ENCODE measurements around the gene TBC1D22A.

TBC1D22A gene

GRCh38 chr22:47073075-47073474 lies 310.6 kb downstream of the TBC1D22A start:
- Histone ChIP-seq H3K27me3 (ENCODE audit: insufficient read depth, low read depth) (no peaks in the 10 kb centered on the region), H3K36me3 (ENCODE audit: insufficient read depth) (no peaks in the 10 kb centered on the region), H3K4me3 (IDR thresholded peaks at IDR 0.05; ENCODE audit: insufficient read depth, low read depth, low read length) (no peak overlapping the region), H4K20me1 (ENCODE audit: insufficient read depth) (no peaks in the 10 kb centered on the region), H3K4me2 (no peak overlapping the region), H3K4me1 (ENCODE audit: low read depth, poor library complexity, severe bottlenecking) (no peaks in the 10 kb centered on the region), H3K27ac (no peak overlapping the region), H3K79me2 (ENCODE audit: insufficient read depth, low read depth) (no peaks in the 10 kb centered on the region), H3K9ac (no peak overlapping the region), H2AFZ (ENCODE audit: low read depth) (no peak overlapping the region)
- no peak for TF ChIP-seq CTCF (conservative IDR thresholded peaks at IDR 0.05; ENCODE audit: low read depth, low read length)

GRCh38 chr22:47074105-47074504 lies 311.7 kb downstream of the TBC1D22A start:
- H2AFZ ChIP-seq (ENCODE audit: low read depth), result no peak overlapping the region
- no peaks in the 10 kb centered on the region for H4K20me1 ChIP-seq (ENCODE audit: insufficient read depth)
- no peaks in the 10 kb centered on the region for H3K27me3 ChIP-seq (ENCODE audit: insufficient read depth, low read depth)
- H3K4me1 ChIP-seq (ENCODE audit: low read depth, poor library complexity, severe bottlenecking), result no peaks in the 10 kb centered on the region
- H3K9ac ChIP-seq, result no peak overlapping the region
- no peaks in the 10 kb centered on the region for H3K36me3 ChIP-seq (ENCODE audit: insufficient read depth)
- H3K4me2 ChIP-seq, result no peak overlapping the region
- no peaks in the 10 kb centered on the region for H3K79me2 ChIP-seq (ENCODE audit: insufficient read depth, low read depth)
- no peak overlapping the region for H3K27ac ChIP-seq
- no peak for TF ChIP-seq CTCF (conservative IDR thresholded peaks at IDR 0.05; ENCODE audit: low read depth, low read length)
- no peak overlapping the region for H3K4me3 ChIP-seq (IDR thresholded peaks at IDR 0.05; ENCODE audit: insufficient read depth, low read depth, low read length)

- H3K9ac ChIP-seq, result no peak overlapping the region
- no peak overlapping the region for H3K4me3 ChIP-seq (IDR thresholded peaks at IDR 0.05; ENCODE audit: insufficient read depth, low read depth, low read length)
- no peak overlapping the region for H2AFZ ChIP-seq (ENCODE audit: low read depth)
- H3K27ac ChIP-seq, result no peak overlapping the region
- no peak for TF ChIP-seq CTCF (conservative IDR thresholded peaks at IDR 0.05; ENCODE audit: low read depth, low read length)
- no peaks in the 10 kb centered on the region for H3K36me3 ChIP-seq (ENCODE audit: insufficient read depth)
- no peak overlapping the region for H3K4me2 ChIP-seq
- no peaks in the 10 kb centered on the region for H3K27me3 ChIP-seq (ENCODE audit: insufficient read depth, low read depth)
- no peaks in the 10 kb centered on the region for H3K79me2 ChIP-seq (ENCODE audit: insufficient read depth, low read depth)
- no peaks in the 10 kb centered on the region for H3K4me1 ChIP-seq (ENCODE audit: low read depth, poor library complexity, severe bottlenecking)
- no peaks in the 10 kb centered on the region for H4K20me1 ChIP-seq (ENCODE audit: insufficient read depth)
These were observed 313.1 kb downstream of the TBC1D22A start for GRCh38 chr22:47075568-47075967.

GRCh38 chr22:47076758-47077157 lies 314.3 kb downstream of the TBC1D22A start:
- Histone ChIP-seq H3K79me2 (ENCODE audit: insufficient read depth, low read depth) (no peaks in the 10 kb centered on the region), H3K4me3 (IDR thresholded peaks at IDR 0.05; ENCODE audit: insufficient read depth, low read depth, low read length) (no peak overlapping the region), H3K4me2 (no peak overlapping the region), H3K27ac (no peak overlapping the region), H3K4me1 (ENCODE audit: low read depth, poor library complexity, severe bottlenecking) (no peaks in the 10 kb centered on the region), H4K20me1 (ENCODE audit: insufficient read depth) (no peaks in the 10 kb centered on the region), H3K36me3 (ENCODE audit: insufficient read depth) (no peaks in the 10 kb centered on the region), H3K27me3 (ENCODE audit: insufficient read depth, low read depth) (no peaks in the 10 kb centered on the region), H2AFZ (ENCODE audit: low read depth) (no peak overlapping the region), H3K9ac (no peak overlapping the region)
- no peak for TF ChIP-seq CTCF (conservative IDR thresholded peaks at IDR 0.05; ENCODE audit: low read depth, low read length)
